IMR-90 (cell line): ENCODE measurements around the gene PRDM1. TPM values are rescaled to one million over a fixed set of nuclear protein-coding genes. Genes with fewer than 3 reads are reported as not detected.

Experiments
- ATAC-seq: fragments of 200-7000 bp; cut with Tn5 transposase; 2 replicates; pipeline ENCODE4 v1.9.1; 2020; ENCODE audit warnings: low read depth, mild to moderate bottlenecking, moderate library complexity
- BruUV-seq: library from RNA; stranded (reverse); fragments of 400-500 nt; replicated peaks from 2 replicates; lab custom pipeline; 2021; lab: Mats Ljungman, UMichigan
- CTCF ChIA-PET: fragments of 300-600 bp; formaldehyde crosslinking; extraction: SDS; loops from one replicate; lab custom pipeline; 2021; ENCODE audit warnings: antibody characterized with exemption; lab: Yijun Ruan, JAX
- POLR2A ChIA-PET: fragments of 300-600 bp; sonication (Branson Sonifier 250); formaldehyde crosslinking; loops from one replicate; lab custom pipeline; 2022; ENCODE audit warnings: antibody characterized with exemption; ENCODE audit not compliant: unreplicated experiment; lab: Charles Lee
- DNase-seq: peaks from one replicate; pipeline ENCODE4 v3.0.0; 2013
- H2AFZ ChIP-seq: replicated peaks from 2 replicates; pipeline ENCODE3; 2013; ENCODE audit warnings: low read length, mild to moderate bottlenecking; ENCODE audit not compliant: poor library complexity
- H2AK5ac ChIP-seq: 2 replicates; pipeline ENCODE4 v1.6.1; 2013; ENCODE audit warnings: low read depth, low read length, inconsistent platforms
- H2AK9ac ChIP-seq: replicated peaks from 2 replicates; pipeline ENCODE3; 2013; ENCODE audit warnings: mild to moderate bottlenecking, low read depth, low read length, moderate library complexity; ENCODE audit not compliant: poor library complexity
- H2BK120ac ChIP-seq: 2 replicates; pipeline ENCODE4 v1.6.1; 2013; ENCODE audit warnings: low read depth, low read length, inconsistent platforms
- H2BK15ac ChIP-seq: 3 replicates; pipeline ENCODE4 v1.6.1; 2013; ENCODE audit warnings: low read depth, low read length, inconsistent platforms
- H2BK20ac ChIP-seq: 2 replicates; pipeline ENCODE4 v1.6.1; 2013; ENCODE audit warnings: low read depth, mild to moderate bottlenecking, inconsistent platforms, low read length, moderate library complexity
- H2BK5ac ChIP-seq: 2 replicates; pipeline ENCODE4 v1.6.1; 2013; ENCODE audit warnings: mild to moderate bottlenecking, low read depth, low read length, inconsistent platforms; ENCODE audit not compliant: poor library complexity, severe bottlenecking
- H3K14ac ChIP-seq: replicated peaks from 2 replicates; pipeline ENCODE4 v1.6.1; 2013; ENCODE audit warnings: low read depth, low read length, inconsistent platforms
- H3K18ac ChIP-seq: 2 replicates; pipeline ENCODE4 v1.6.1; 2013; ENCODE audit warnings: low read depth, low read length, control low read depth
- H3K23ac ChIP-seq: 2 replicates; pipeline ENCODE4 v1.6.1; 2013; ENCODE audit warnings: low read depth, low read length, inconsistent platforms
- H3K27ac ChIP-seq: 2 replicates; pipeline ENCODE4 v1.5.1; 2013; ENCODE audit warnings: mild to moderate bottlenecking, control low read depth, low read length; ENCODE audit not compliant: insufficient read depth
- H3K27me3 ChIP-seq: 2 replicates; pipeline ENCODE4 v1.6.1; 2013; ENCODE audit warnings: low read length; ENCODE audit not compliant: control insufficient read depth, insufficient read depth
- H3K36me3 ChIP-seq: 2 replicates; pipeline ENCODE4 v1.6.1; 2013; ENCODE audit warnings: low read length, mixed read lengths; ENCODE audit not compliant: control insufficient read depth, insufficient read depth
- H3K4ac ChIP-seq: 2 replicates; pipeline ENCODE4 v1.6.1; 2013; ENCODE audit warnings: low read depth, low read length, inconsistent platforms
- H3K4me1 ChIP-seq: 2 replicates; pipeline ENCODE4 v1.6.1; 2013; ENCODE audit warnings: low read length, mixed read lengths; ENCODE audit not compliant: control insufficient read depth, insufficient read depth
- H3K4me2 ChIP-seq: 2 replicates; pipeline ENCODE4 v1.6.1; 2013; ENCODE audit warnings: low read depth, mild to moderate bottlenecking, control low read depth, low read length, moderate library complexity
- H3K4me3 ChIP-seq: 2 replicates; pipeline ENCODE4 v1.5.1; 2013; ENCODE audit warnings: low read depth, mild to moderate bottlenecking, control low read depth, low read length, moderate library complexity; ENCODE audit not compliant: insufficient read depth
- H3K56ac ChIP-seq: 2 replicates; pipeline ENCODE4 v1.6.1; 2013; ENCODE audit warnings: low read length, inconsistent platforms; ENCODE audit not compliant: insufficient read depth; ENCODE audit errors: extremely low read depth
- H3K79me1 ChIP-seq, 2 experiments: 2 replicates each; pipeline ENCODE4 v1.6.1; 2013; ENCODE audit warnings: low read length in 2 of 2, inconsistent platforms in 1 of 2, low read depth in 1 of 2
- H3K9ac ChIP-seq: 2 replicates; pipeline ENCODE4 v1.6.1; 2013; ENCODE audit warnings: low read depth, low read length, control low read depth
- H3K9me1 ChIP-seq: 2 replicates; pipeline ENCODE4 v1.6.1; 2013; ENCODE audit warnings: low read length, inconsistent platforms; ENCODE audit not compliant: insufficient read depth
- H3K9me3 ChIP-seq: 2 replicates; pipeline ENCODE4 v1.6.1; 2013; ENCODE audit warnings: low read length; ENCODE audit not compliant: control insufficient read depth, insufficient read depth
- H4K20me1 ChIP-seq: 2 replicates; pipeline ENCODE4 v1.6.1; 2013; ENCODE audit warnings: low read length, inconsistent platforms; ENCODE audit not compliant: insufficient read depth
- H4K5ac ChIP-seq: 2 replicates; pipeline ENCODE4 v1.6.1; 2013; ENCODE audit warnings: mild to moderate bottlenecking, low read depth, low read length, control low read depth
- H4K8ac ChIP-seq, 2 experiments: 2 replicates each; pipeline ENCODE4 v1.6.1; 2013; ENCODE audit warnings: low read depth in 2 of 2, low read length in 2 of 2, control low read depth in 1 of 2, inconsistent platforms in 1 of 2
- H4K91ac ChIP-seq: 2 replicates; pipeline ENCODE4 v1.6.1; 2013; ENCODE audit warnings: low read depth, low read length, inconsistent platforms; ENCODE audit not compliant: insufficient read depth
- BHLHE40 ChIP-seq: fragments of 150-350 bp; IDR thresholded peaks from 2 replicates; pipeline ENCODE4 v1.6.1; 2016; ENCODE audit warnings: mild to moderate bottlenecking, low read depth, low read length
- CTCF ChIP-seq: conservative IDR thresholded peaks from 2 replicates; pipeline ENCODE4 v1.5.1; 2012; ENCODE audit warnings: mild to moderate bottlenecking, low read depth, low read length, improper control_type of control experiment
- ELK1 ChIP-seq: fragments of 150-350 bp; IDR thresholded peaks from 2 replicates; pipeline ENCODE4 v1.6.1; 2016; ENCODE audit warnings: low read depth, mild to moderate bottlenecking, low read length, moderate library complexity, borderline replicate concordance
- MAZ ChIP-seq: IDR thresholded peaks from 2 replicates; pipeline ENCODE4 v1.6.1; 2012; ENCODE audit warnings: low read depth, mild to moderate bottlenecking, low read length, improper control_type of control experiment, moderate library complexity, borderline replicate concordance
- MXI1 ChIP-seq: IDR thresholded peaks from 2 replicates; pipeline ENCODE4 v1.6.1; 2012; ENCODE audit warnings: low read depth, mild to moderate bottlenecking, low read length, moderate library complexity, borderline replicate concordance
- POLR2A ChIP-seq: IDR thresholded peaks from 2 replicates; pipeline ENCODE4 v1.6.1; 2012; ENCODE audit warnings: mild to moderate bottlenecking, low read depth, low read length
- RAD21 ChIP-seq: IDR thresholded peaks from 2 replicates; pipeline ENCODE4 v1.6.1; 2012; ENCODE audit warnings: low read length, improper control_type of control experiment
- RCOR1 ChIP-seq: IDR thresholded peaks from 2 replicates; pipeline ENCODE4 v1.6.1; 2012; ENCODE audit warnings: mild to moderate bottlenecking, low read length, improper control_type of control experiment; ENCODE audit not compliant: insufficient replicate concordance
- WGBS, 2 experiments: methylation state at CpG; one replicate each; pipeline versions ENCODE4 v1.1.5 to v1.1.7; 2013; ENCODE audit warnings: missing lambda C conversion rate in 2 of 2; ENCODE audit not compliant: insufficient read length in 1 of 2; ENCODE audit errors: extremely low coverage in 2 of 2; 5-methylcytosine and 5-hydroxymethylcytosine counted together
- dilution Hi-C: fragments of 300-500 bp; cut with HindIII; formaldehyde crosslinking; loops from one replicate; pipeline ENCODE4 v1.14.3; 2018; ENCODE audit warnings: low sequenced_read_pairs; ENCODE audit not compliant: unreplicated experiment
- in situ Hi-C: fragments of 300-500 bp; cut with MboI; formaldehyde crosslinking; loops from 3 replicates; pipeline ENCODE4 v1.14.3; 2019; ENCODE audit warnings: low sequenced_read_pairs, inconsistent platforms, mixed read lengths
- intact Hi-C: fragments of 100-400 bp; cut with micrococcal nuclease; formaldehyde crosslinking; loops from 2 replicates; pipeline ENCODE4 v1.10.0; 2022
- polyA plus RNA-seq, 3 experiments: library from polyadenylated mRNA; depleted of rRNA; stranded (reverse); fragments of >200 nt; gene quantifications; 2 replicates each; pipeline ENCODE4 v1.2.3, GENCODE V29; 2012; ENCODE audit warnings: low replicate concordance in 1 of 3
- total RNA-seq: library from RNA; depleted of rRNA; stranded (reverse); fragments of >200 nt; gene quantifications from 2 replicates; pipeline ENCODE4 v1.2.3, GENCODE V29; 2012

The PRDM1 gene
- total and polyA plus RNA-seq, 2 of the 4 experiments (the other 2 are of a cell fraction): 2.3 to 3.0 TPM

DNA sequence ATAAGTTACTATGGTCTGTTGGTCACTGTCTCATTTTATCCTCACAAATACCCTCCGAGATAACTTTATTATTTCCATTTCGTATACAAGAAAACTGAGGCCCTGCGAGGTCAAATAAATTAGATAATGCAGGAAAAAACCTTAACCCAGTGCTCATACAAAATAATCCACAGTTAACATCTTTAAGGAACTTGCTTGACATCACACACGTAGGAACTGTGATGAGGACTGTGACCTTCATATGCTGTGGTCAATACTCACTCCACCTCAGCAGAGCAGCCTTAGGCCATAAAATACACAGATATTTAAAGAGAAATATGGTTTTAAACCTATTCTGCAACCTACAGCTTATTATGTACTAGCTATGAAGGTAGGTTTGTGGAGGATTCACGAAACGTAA lies 34.3 kb downstream of the PRDM1 start:
- Histone ChIP-seq H3K4me3 (no peak overlapping the region), H4K91ac (no peak overlapping the region), H3K4me2 (no peak overlapping the region), H3K14ac (no peak overlapping the region), H3K23ac (no peak overlapping the region), H2AK5ac (no peak overlapping the region), H4K20me1 (no peaks in the 10 kb centered on the region), H3K4ac (no peak overlapping the region), H2BK20ac (no peak overlapping the region), H3K18ac (no peak overlapping the region), H3K9ac (no peak overlapping the region), H4K5ac (no peak overlapping the region), H3K9me3 (no peaks in the 10 kb centered on the region), H3K36me3 (no peaks in the 10 kb centered on the region), H3K9me1 (no peaks in the 10 kb centered on the region), H2BK5ac (no peak overlapping the region), H3K27me3 (no peaks in the 10 kb centered on the region), H3K27ac (no peak overlapping the region), H3K79me1 (no peaks in the 10 kb centered on the region), H4K8ac (no peak overlapping the region), H2AFZ (no peak overlapping the region), H3K4me1 (no peaks in the 10 kb centered on the region), H2BK120ac (no peak overlapping the region), H3K56ac (no peak overlapping the region), H2BK15ac (no peak overlapping the region), H2AK9ac (no peak overlapping the region)
- intact Hi-C loops: no loop called here
- in situ Hi-C loops: no loop called here
- BruUV-seq: no TSS peak
- dilution Hi-C loops: no loop called here
- no CpG with 5 or more reads among the region's 6 CpGs for WGBS, 2 experiments
- ChIA-PET POLR2A (no interaction called here), CTCF (no interaction called here)
- TF ChIP-seq RCOR1 (no peak), RAD21 (no peak), BHLHE40 (no peak), CTCF (no peak), MXI1 (no peak), POLR2A (no peak), ELK1 (no peak), MAZ (no peak)
- ATAC-seq (no peak), DNase-seq (no peak)
